ENCODE results near the gene ADAM12. TPM values are rescaled to one million over a fixed set of nuclear protein-coding genes. Genes with fewer than 3 reads are reported as not detected.

ADAM12 gene
- total and polyA plus RNA-seq, 12 donors = 0.08 to 3.9 (median 0.53) TPM

GRCh38 chr10:126156503-126156902 is 231.8 kb downstream of the ADAM12 start:
- DNase-seq = peak in 1 of 7 donors; percentile 6
- intact Hi-C loops (cut with DNase I) = no loop called here
- no peaks in the 10 kb centered on the region for H3K4me1 ChIP-seq (replicated peaks in 1 of 2)
- TF ChIP-seq, protein P1, sequence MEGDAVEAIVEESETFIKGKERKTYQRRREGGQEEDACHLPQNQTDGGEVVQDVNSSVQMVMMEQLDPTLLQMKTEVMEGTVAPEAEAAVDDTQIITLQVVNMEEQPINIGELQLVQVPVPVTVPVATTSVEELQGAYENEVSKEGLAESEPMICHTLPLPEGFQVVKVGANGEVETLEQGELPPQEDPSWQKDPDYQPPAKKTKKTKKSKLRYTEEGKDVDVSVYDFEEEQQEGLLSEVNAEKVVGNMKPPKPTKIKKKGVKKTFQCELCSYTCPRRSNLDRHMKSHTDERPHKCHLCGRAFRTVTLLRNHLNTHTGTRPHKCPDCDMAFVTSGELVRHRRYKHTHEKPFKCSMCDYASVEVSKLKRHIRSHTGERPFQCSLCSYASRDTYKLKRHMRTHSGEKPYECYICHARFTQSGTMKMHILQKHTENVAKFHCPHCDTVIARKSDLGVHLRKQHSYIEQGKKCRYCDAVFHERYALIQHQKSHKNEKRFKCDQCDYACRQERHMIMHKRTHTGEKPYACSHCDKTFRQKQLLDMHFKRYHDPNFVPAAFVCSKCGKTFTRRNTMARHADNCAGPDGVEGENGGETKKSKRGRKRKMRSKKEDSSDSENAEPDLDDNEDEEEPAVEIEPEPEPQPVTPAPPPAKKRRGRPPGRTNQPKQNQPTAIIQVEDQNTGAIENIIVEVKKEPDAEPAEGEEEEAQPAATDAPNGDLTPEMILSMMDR (IDR thresholded peaks at IDR 0.05) = no peak
- no peak for TF ChIP-seq POLR2A (IDR thresholded peaks at IDR 0.05)
- H3K27ac ChIP-seq = no peak overlapping the region
- no peaks in the 10 kb centered on the region for H3K9me3 ChIP-seq (replicated peaks in 1 of 3)
- H3K27me3 ChIP-seq = no peaks in the 10 kb centered on the region
- H3K36me3 ChIP-seq (replicated peaks in 1 of 2) = no peaks in the 10 kb centered on the region
- H3K4me3 ChIP-seq = no peak overlapping the region
- 62 to 75% (median 69%) methylated on average over 6 of the region's 6 CpGs for WGBS, 4 donors

GRCh38 chr10:126156012-126156411 is 232.3 kb downstream of the ADAM12 start:
- DNase-seq = no peak
- Histone ChIP-seq H3K4me3 (no peak overlapping the region), H3K4me1 (replicated peaks in 1 of 2) (no peaks in the 10 kb centered on the region), H3K27me3 (no peaks in the 10 kb centered on the region), H3K9me3 (replicated peaks in 1 of 3) (no peaks in the 10 kb centered on the region), H3K27ac (no peak overlapping the region), H3K36me3 (replicated peaks in 1 of 2) (no peaks in the 10 kb centered on the region)
- intact Hi-C loops (cut with DNase I) = no loop called here
- 73 to 84% (median 76%) methylated on average over 7 of the region's 7 CpGs for WGBS, 4 donors
- TF ChIP-seq, protein P1 (IDR thresholded peaks at IDR 0.05) = no peak
- no peak for TF ChIP-seq POLR2A (IDR thresholded peaks at IDR 0.05)

GRCh38 chr10:126155528-126155927 is 232.7 kb downstream of the ADAM12 start:
- WGBS, 4 donors = 33 to 80% (median 76%) methylated on average over 3 of the region's 3 CpGs
- H3K36me3 ChIP-seq (replicated peaks in 1 of 2) = no peaks in the 10 kb centered on the region
- no peaks in the 10 kb centered on the region for H3K27me3 ChIP-seq
- H3K4me3 ChIP-seq = no peak overlapping the region
- intact Hi-C loops (cut with DNase I) = no loop called here
- no peaks in the 10 kb centered on the region for H3K4me1 ChIP-seq (replicated peaks in 1 of 2)
- no peak for DNase-seq
- H3K9me3 ChIP-seq (replicated peaks in 1 of 3) = no peaks in the 10 kb centered on the region
- TF ChIP-seq, protein P1 (IDR thresholded peaks at IDR 0.05) = no peak
- TF ChIP-seq POLR2A (IDR thresholded peaks at IDR 0.05) = no peak
- H3K27ac ChIP-seq = no peak overlapping the region

DNA sequence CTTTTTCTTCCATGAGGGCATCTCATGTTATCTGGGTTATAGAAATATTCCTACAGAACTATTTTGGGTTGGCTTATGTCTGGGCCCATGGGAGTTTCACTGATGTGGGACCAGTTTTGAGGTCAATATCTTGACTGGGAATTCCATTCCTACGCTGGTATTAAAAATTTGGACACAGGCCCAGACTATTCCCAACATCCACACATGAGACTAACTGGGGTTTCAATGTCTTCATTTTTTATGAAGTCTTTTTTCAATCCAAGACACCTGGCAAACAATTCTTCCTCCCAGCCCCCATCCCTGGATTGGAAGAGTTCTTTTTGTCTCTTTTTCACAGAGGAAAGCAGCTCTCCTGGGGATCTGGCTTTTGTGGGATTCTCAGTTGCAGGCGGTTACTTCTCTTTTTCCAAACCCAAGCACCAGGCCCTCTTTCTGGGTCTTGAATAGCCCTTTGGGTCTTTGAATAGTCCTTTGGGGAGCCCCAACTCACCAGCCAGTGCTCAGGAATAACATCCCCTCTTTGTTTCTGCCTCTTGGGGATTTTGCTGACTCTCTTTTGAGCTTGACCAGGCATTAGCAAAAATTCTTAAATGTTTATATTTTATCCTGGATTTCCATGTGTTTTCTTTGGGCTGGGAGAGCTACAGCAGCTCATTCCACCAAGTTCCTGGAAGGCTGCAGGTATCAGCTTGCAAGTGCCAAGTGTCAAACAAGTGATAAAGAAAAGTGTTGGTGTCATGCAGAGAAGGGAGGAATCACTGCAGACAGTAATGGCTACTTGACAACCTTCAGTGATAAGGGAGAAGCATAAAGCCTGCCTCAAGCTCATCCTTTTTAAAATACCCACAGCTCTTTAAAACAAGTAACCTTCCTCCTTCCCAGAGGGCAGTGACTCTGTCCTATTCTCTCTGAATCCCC is 234.3 kb downstream of the ADAM12 start:
- intact Hi-C loops (cut with DNase I) = no loop called here
- H3K27me3 ChIP-seq = no peaks in the 10 kb centered on the region
- H3K27ac ChIP-seq = no peak overlapping the region
- TF ChIP-seq POLR2A (IDR thresholded peaks at IDR 0.05) = no peak
- TF ChIP-seq, protein P1 (IDR thresholded peaks at IDR 0.05) = no peak
- H3K4me1 ChIP-seq (replicated peaks in 1 of 2) = no peaks in the 10 kb centered on the region
- no peak for DNase-seq
- H3K36me3 ChIP-seq (replicated peaks in 1 of 2) = no peaks in the 10 kb centered on the region
- H3K4me3 ChIP-seq = no peak overlapping the region
- 63 to 84% (median 74%) methylated on average over 2 of the region's 2 CpGs for WGBS, 4 donors
- H3K9me3 ChIP-seq (replicated peaks in 1 of 3) = no peaks in the 10 kb centered on the region

Measured in adrenal gland (tissue), 12 donors.